Astrocyte (in vitro differentiated cells and primary cell): ENCODE results near the gene CLSTN3. TPM values are rescaled to one million over a fixed set of nuclear protein-coding genes. Genes with fewer than 3 reads are reported as not detected.

Source experiments
- DNase-seq: peaks from one replicate; pipeline ENCODE4 v3.0.0-alpha.2; 2010; ENCODE audit warnings: low read depth
- FAIRE-seq: peaks from 2 replicates; lab custom pipeline; 2011; peaks lifted over from hg19 to GRCh38; lab: Jason Lieb, UNC
- H2AFZ ChIP-seq: 2 replicates; pipeline ENCODE4 v1.6.0; 2012; ENCODE audit warnings: low read depth, low read length, inconsistent platforms
- H3K27ac ChIP-seq: 2 replicates; pipeline ENCODE4 v1.5.1; 2011; ENCODE audit warnings: low read depth, low read length, inconsistent platforms
- H3K27me3 ChIP-seq: 2 replicates; pipeline ENCODE4 v1.6.0; 2011; ENCODE audit warnings: low read length, inconsistent platforms; ENCODE audit not compliant: insufficient read depth
- H3K36me3 ChIP-seq: 2 replicates; pipeline ENCODE4 v1.5.1; 2011; ENCODE audit warnings: low read length, inconsistent platforms; ENCODE audit not compliant: insufficient read depth
- H3K4me1 ChIP-seq: 2 replicates; pipeline ENCODE4 v1.5.1; 2011; ENCODE audit warnings: low read length, inconsistent platforms; ENCODE audit not compliant: insufficient read depth
- H3K4me2 ChIP-seq: 2 replicates; pipeline ENCODE4 v1.6.0; 2012; ENCODE audit warnings: low read length, inconsistent platforms
- H3K4me3 ChIP-seq: 2 replicates; pipeline ENCODE4 v1.5.1; 2011; ENCODE audit warnings: low read depth, mild to moderate bottlenecking, low read length, inconsistent platforms; ENCODE audit not compliant: insufficient read depth
- H3K79me2 ChIP-seq: 2 replicates; pipeline ENCODE4 v1.6.0; 2012; ENCODE audit warnings: mild to moderate bottlenecking, low read length, inconsistent platforms; ENCODE audit not compliant: insufficient read depth
- H3K9ac ChIP-seq: 2 replicates; pipeline ENCODE4 v1.6.0; 2012; ENCODE audit warnings: mild to moderate bottlenecking, low read length, inconsistent platforms
- H3K9me3 ChIP-seq: 2 replicates; pipeline ENCODE4 v1.5.1; 2012; ENCODE audit warnings: low read depth, mild to moderate bottlenecking, low read length, inconsistent platforms; ENCODE audit not compliant: insufficient read depth
- H4K20me1 ChIP-seq: 2 replicates; pipeline ENCODE4 v1.6.0; 2012; ENCODE audit warnings: low read length, inconsistent platforms; ENCODE audit not compliant: insufficient read depth
- H3K27ac Mint-ChIP-seq: one replicate; pipeline ENCODE4 v1.8.0; 2021; ENCODE audit warnings: mild to moderate bottlenecking, mixed read lengths; ENCODE audit not compliant: unreplicated experiment
- H3K27me3 Mint-ChIP-seq: one replicate; pipeline ENCODE4 v1.8.0; 2021; ENCODE audit warnings: low read depth, mixed read lengths; ENCODE audit not compliant: unreplicated experiment
- H3K36me3 Mint-ChIP-seq: one replicate; pipeline ENCODE4 v1.8.0; 2021; ENCODE audit warnings: low read depth, mixed read lengths; ENCODE audit not compliant: unreplicated experiment
- H3K4me1 Mint-ChIP-seq: one replicate; pipeline ENCODE4 v1.8.0; 2021; ENCODE audit warnings: low read depth, mixed read lengths; ENCODE audit not compliant: unreplicated experiment
- H3K4me3 Mint-ChIP-seq: one replicate; pipeline ENCODE4 v1.8.0; 2021; ENCODE audit warnings: mild to moderate bottlenecking, moderate library complexity, mixed read lengths; ENCODE audit not compliant: unreplicated experiment
- H3K9me3 Mint-ChIP-seq: one replicate; pipeline ENCODE4 v1.8.0; 2021; ENCODE audit warnings: mild to moderate bottlenecking, mixed read lengths; ENCODE audit not compliant: unreplicated experiment
- CTCF ChIP-seq: IDR thresholded peaks from 2 replicates; pipeline ENCODE4 v1.5.1; 2011; ENCODE audit warnings: low read depth, mild to moderate bottlenecking, inconsistent platforms, low read length, moderate library complexity; ENCODE audit not compliant: insufficient read depth
- EZH2 ChIP-seq: IDR thresholded peaks from 2 replicates; pipeline ENCODE4 v1.6.1; 2012; ENCODE audit warnings: mild to moderate bottlenecking, low read length, inconsistent platforms; ENCODE audit not compliant: insufficient read depth
- total RNA-seq: library from RNA; stranded (reverse); gene quantifications from 2 replicates; pipeline ENCODE4 v1.2.1, GENCODE V29; 2021

The CLSTN3 gene
- total RNA-seq, 1 donor from 2014 or later, result 29.6 TPM

- Histone ChIP-seq H3K9ac (no peak overlapping the region), H3K4me2 (no peak overlapping the region), H3K4me1 (peaks cover 5% of the 10 kb centered on the region), H2AFZ (no peak overlapping the region), H3K4me3 (no peak overlapping the region), H4K20me1 (no peaks in the 10 kb centered on the region), H3K27ac (no peak overlapping the region), H3K27me3 (peaks cover 9% of the 10 kb centered on the region), H3K9me3 (no peaks in the 10 kb centered on the region), H3K79me2 (no peaks in the 10 kb centered on the region), H3K36me3 (no peaks in the 10 kb centered on the region)
- Mint-ChIP-seq H3K4me3 (no peak overlapping the region), H3K27ac (no peak overlapping the region), H3K27me3 (peaks cover 39% of the 10 kb centered on the region), H3K36me3 (peaks cover 2% of the 10 kb centered on the region), H3K9me3 (peaks cover 2% of the 10 kb centered on the region), H3K4me1 (no peaks in the 10 kb centered on the region)
- FAIRE-seq (no peak), DNase-seq (no peak)
- TF ChIP-seq EZH2 (no peak), CTCF (no peak)
Measured at GRCh38 chr12:7090222-7090998, 39.8 kb upstream of the CLSTN3 start.

GRCh38 chr12:7091171-7091570 lies 39.0 kb upstream of the CLSTN3 start:
- Mint-ChIP-seq H3K9me3 (peaks cover 2% of the 10 kb centered on the region), H3K27me3 (peaks cover 39% of the 10 kb centered on the region), H3K27ac (no peak overlapping the region), H3K4me1 (no peaks in the 10 kb centered on the region), H3K36me3 (peaks cover 2% of the 10 kb centered on the region), H3K4me3 (no peak overlapping the region)
- H3K27me3 ChIP-seq, result peaks cover 9% of the 10 kb centered on the region
- TF ChIP-seq CTCF, result no peak
- no peak for TF ChIP-seq EZH2
- no peaks in the 10 kb centered on the region for H3K36me3 ChIP-seq
- no peaks in the 10 kb centered on the region for H3K9me3 ChIP-seq
- H2AFZ ChIP-seq, result no peak overlapping the region
- peaks cover 5% of the 10 kb centered on the region for H3K4me1 ChIP-seq
- H3K9ac ChIP-seq, result no peak overlapping the region
- H4K20me1 ChIP-seq, result no peaks in the 10 kb centered on the region
- no peak for FAIRE-seq
- no peak for DNase-seq
- H3K79me2 ChIP-seq, result no peaks in the 10 kb centered on the region
- no peak overlapping the region for H3K27ac ChIP-seq
- H3K4me2 ChIP-seq, result no peak overlapping the region
- no peak overlapping the region for H3K4me3 ChIP-seq

DNA sequence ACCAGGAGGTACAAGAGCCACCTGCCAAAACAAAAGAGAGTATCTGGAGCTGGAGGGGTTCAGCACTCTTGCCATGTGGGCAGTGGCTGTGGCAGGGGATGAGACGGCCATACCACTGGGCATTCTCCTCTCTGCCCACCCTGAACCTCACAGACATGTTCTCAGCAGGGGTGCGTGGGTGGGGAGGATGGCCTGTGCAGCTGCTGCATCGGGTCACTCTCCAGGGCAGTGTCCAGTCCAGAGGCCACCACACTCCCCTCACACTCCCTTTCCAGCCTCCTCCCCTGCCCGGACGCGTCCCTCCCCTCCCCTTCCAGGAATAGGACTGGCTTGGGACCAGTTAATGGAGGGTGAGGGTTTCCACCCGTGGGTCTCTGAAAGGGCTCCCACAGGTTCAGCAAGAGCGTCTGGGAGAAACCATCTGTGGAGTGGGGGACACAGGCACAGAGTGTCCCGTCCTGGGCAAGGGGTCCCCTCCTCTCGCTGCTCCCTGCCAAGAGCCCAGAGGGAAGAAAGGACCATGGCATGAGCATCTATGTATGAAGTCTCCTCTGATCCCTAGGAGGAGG lies 38.4 kb upstream of the CLSTN3 start:
- H3K36me3 Mint-ChIP-seq, result peaks cover 2% of the 10 kb centered on the region
- no peak for FAIRE-seq
- Histone ChIP-seq H3K36me3 (no peaks in the 10 kb centered on the region), H3K27me3 (peaks cover 9% of the 10 kb centered on the region), H3K4me3 (peak overlapping the region; percentile 56), H3K27ac (no peak overlapping the region), H3K79me2 (no peaks in the 10 kb centered on the region), H3K9ac (peak overlapping the region; percentile 73), H3K4me1 (peaks cover 5% of the 10 kb centered on the region), H2AFZ (peak overlapping the region; percentile 93), H3K4me2 (peak overlapping the region; percentile 86), H3K9me3 (no peaks in the 10 kb centered on the region), H4K20me1 (no peaks in the 10 kb centered on the region)
- peaks cover 35% of the 10 kb centered on the region for H3K27me3 Mint-ChIP-seq
- no peaks in the 10 kb centered on the region for H3K4me1 Mint-ChIP-seq
- peaks cover 2% of the 10 kb centered on the region for H3K9me3 Mint-ChIP-seq
- H3K4me3 Mint-ChIP-seq, result peak overlapping the region; percentile 40
- no peak for TF ChIP-seq CTCF
- no peak for TF ChIP-seq EZH2
- H3K27ac Mint-ChIP-seq, result no peak overlapping the region
- no peak for DNase-seq
